ENCODE measurements around the gene TMIE.

- TF ChIP-seq CTCF (IDR thresholded peaks at IDR 0.05) (no peak), POLR2A (IDR thresholded peaks at IDR 0.05) (no peak)
These were observed 11.2 kb downstream of the TMIE start for GRCh38 chr3:46712191-46713049.

Measured in uterus (tissue), 2 donors.